Sigmoid colon (tissue), 4 donors: ENCODE data around the gene MBOAT7.

ENCODE experiments used
- EP300 ChIP-seq, 4 donors: sonication (generic); formaldehyde crosslinking; IDR thresholded peaks; one replicate each; pipeline ENCODE4 v1.6.1; 2017; ENCODE audit warnings: antibody characterized with exemption in 4 of 4
- POLR2A ChIP-seq, 2 donors: fragments of 450-650 bp; IDR thresholded peaks; one replicate each; pipeline ENCODE4 v1.6.1; 2016; ENCODE audit warnings: antibody characterized with exemption in 2 of 2, mild to moderate bottlenecking in 2 of 2, moderate library complexity in 2 of 2
- POLR2AphosphoS5 ChIP-seq, 4 donors: sonication (generic); formaldehyde crosslinking; IDR thresholded peaks; one replicate each; pipeline ENCODE4 v1.6.1; 2017; ENCODE audit warnings: antibody characterized with exemption in 4 of 4
- TF ChIP-seq, protein P1 (sequence below), 4 experiments: fragments of 450-650 bp in 3 of 4; fragments of 200-600 bp in 1 of 4; IDR thresholded peaks; one replicate each; pipeline ENCODE4 v1.5.1; 2016 to 2019; ENCODE audit warnings: antibody characterized with exemption in 4 of 4, mild to moderate bottlenecking in 3 of 4, moderate library complexity in 2 of 4

DNA sequence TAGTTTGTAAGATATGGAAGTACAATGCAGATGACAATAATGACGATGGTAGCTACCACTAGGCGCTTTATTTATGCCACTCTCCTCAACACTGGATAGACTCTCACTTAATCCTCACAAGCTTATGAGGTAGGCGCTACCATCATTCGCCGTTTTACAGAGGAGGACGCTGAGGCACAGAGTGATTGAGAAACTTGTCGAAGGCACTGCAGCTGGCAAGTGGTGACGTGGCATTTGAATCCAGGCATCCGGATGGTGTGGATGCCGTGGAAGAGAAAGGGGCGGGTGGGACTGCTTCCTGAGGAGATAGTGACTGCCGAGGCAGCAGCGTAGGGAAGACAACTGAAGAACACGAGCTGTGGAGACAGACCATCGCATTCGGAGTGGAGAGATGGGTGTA is 10.0 kb upstream of the MBOAT7 start:
- TF ChIP-seq, protein P1, sequence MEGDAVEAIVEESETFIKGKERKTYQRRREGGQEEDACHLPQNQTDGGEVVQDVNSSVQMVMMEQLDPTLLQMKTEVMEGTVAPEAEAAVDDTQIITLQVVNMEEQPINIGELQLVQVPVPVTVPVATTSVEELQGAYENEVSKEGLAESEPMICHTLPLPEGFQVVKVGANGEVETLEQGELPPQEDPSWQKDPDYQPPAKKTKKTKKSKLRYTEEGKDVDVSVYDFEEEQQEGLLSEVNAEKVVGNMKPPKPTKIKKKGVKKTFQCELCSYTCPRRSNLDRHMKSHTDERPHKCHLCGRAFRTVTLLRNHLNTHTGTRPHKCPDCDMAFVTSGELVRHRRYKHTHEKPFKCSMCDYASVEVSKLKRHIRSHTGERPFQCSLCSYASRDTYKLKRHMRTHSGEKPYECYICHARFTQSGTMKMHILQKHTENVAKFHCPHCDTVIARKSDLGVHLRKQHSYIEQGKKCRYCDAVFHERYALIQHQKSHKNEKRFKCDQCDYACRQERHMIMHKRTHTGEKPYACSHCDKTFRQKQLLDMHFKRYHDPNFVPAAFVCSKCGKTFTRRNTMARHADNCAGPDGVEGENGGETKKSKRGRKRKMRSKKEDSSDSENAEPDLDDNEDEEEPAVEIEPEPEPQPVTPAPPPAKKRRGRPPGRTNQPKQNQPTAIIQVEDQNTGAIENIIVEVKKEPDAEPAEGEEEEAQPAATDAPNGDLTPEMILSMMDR (IDR thresholded peaks at IDR 0.05) = no peak
- TF ChIP-seq POLR2AphosphoS5 (IDR thresholded peaks at IDR 0.05) (no peak), POLR2A (IDR thresholded peaks at IDR 0.05) (no peak), EP300 (IDR thresholded peaks at IDR 0.05) (no peak)
